GM18502 (cell line): ENCODE data around the gene TIMM22.

ENCODE experiments used
- ATAC-seq: cut with Tn5 transposase; IDR thresholded peaks from one replicate; pipeline ENCODE4 v1.9.1; 2021; ENCODE audit warnings: mild to moderate bottlenecking; ENCODE audit not compliant: unreplicated experiment, poor library complexity

TIMM22 gene

DNA sequence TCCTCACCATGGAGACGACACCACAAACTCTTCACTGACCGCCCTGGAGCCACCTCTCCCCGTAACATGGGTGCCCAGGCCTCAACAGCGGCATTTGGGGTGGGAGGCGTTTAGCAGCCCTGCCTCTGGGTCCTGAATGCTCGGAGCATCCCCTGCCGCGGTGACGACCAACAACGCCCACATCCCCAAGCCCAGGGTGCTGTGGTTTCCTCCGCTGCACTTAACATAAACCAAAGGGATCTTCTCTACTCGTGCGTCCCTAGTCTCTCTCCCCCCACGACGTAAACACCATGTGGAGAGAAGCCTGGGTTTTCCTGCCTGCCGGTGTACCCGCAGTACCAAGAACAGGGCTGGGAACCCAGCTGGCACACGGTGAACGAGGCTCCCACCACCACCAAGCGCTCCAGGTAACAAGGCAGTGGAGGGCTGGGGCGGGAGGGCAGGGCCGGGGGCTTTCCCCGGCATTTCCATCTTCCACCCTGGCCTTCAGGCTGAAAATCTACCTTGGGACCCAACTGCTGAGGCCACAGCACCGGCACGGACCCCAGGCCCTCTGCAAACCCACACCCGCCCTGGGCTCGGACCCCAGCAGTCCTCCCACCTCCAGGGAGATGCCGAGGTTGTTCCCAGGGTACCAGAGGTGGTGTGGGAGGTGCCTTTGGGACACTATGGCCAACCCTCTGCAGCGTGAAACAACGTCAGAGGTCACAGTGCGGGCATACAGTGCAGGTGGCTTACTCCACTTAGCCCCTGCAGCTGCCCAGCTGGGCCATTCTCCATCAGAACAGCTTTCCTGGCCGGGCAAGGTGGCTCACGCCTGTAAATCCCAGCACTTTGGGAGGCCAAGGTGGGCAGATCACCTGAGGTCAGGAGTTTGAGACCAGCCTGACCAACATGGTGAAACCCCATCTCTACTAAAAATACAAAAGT lies 54.3 kb downstream of the TIMM22 start:
- ATAC-seq, result no peak
